ENCODE results near the gene USP14.

GRCh38 chr18:181711-182110 is 23.4 kb downstream of the USP14 start:
- no peak for TF ChIP-seq CTCF (IDR thresholded peaks at IDR 0.05)
- no peak for TF ChIP-seq POLR2A (IDR thresholded peaks at IDR 0.05)
